SK-N-SH treated with all-trans-retinoic acid at 6 μM for 48 hours (cell line): Measurements from ENCODE around the gene NR2C1.

Experiments
- GLIS3 ChIP-seq: fragments of 250-450 bp; sonication (Bioruptor Pico); IDR thresholded peaks from 2 replicates; pipeline ENCODE4 v1.5.0; 2020; ENCODE audit warnings: mild to moderate bottlenecking, moderate library complexity
- PATZ1 ChIP-seq: fragments of 250-450 bp; sonication (Bioruptor Pico); IDR thresholded peaks from 2 replicates; pipeline ENCODE4 v1.8.0; 2020; ENCODE audit warnings: mild to moderate bottlenecking, moderate library complexity, borderline replicate concordance
- RARB ChIP-seq: fragments of 250-450 bp; sonication (Bioruptor Pico); IDR thresholded peaks from 2 replicates; pipeline ENCODE4 v1.8.0; 2021; ENCODE audit warnings: mild to moderate bottlenecking, moderate library complexity
- SNAI2 ChIP-seq: fragments of 250-450 bp; sonication (Bioruptor Pico); IDR thresholded peaks from 2 replicates; pipeline ENCODE4 v1.5.0; 2020; ENCODE audit warnings: mild to moderate bottlenecking, moderate library complexity
- TCF4 ChIP-seq: fragments of 250-450 bp; sonication (Bioruptor Pico); IDR thresholded peaks from 2 replicates; pipeline ENCODE4 v1.8.0; 2021; ENCODE audit warnings: mild to moderate bottlenecking, moderate library complexity, borderline replicate concordance

- TF ChIP-seq TCF4 (CRISPR knock-in tag): no peak
- TF ChIP-seq GLIS3 (CRISPR knock-in tag): no peak
- no peak for TF ChIP-seq RARB (CRISPR knock-in tag)
- TF ChIP-seq SNAI2: no peak
- TF ChIP-seq PATZ1 (CRISPR knock-in tag): no peak
These were observed 41.5 kb upstream of the NR2C1 start for GRCh38 chr12:95114766-95115405.
